Fibroblast of pulmonary artery (primary cell): Measurements from ENCODE around the gene WDR5B.

Source experiments
- DNase-seq: peaks from one replicate; pipeline ENCODE4 v3.0.0-alpha.2; 2010; ENCODE audit warnings: low read depth
- H3K4me3 ChIP-seq: replicated peaks from 2 replicates; pipeline ENCODE4 v1.5.1; 2011; ENCODE audit warnings: low read depth, mild to moderate bottlenecking, control low read depth, low read length, moderate library complexity
- TF ChIP-seq, protein P1 (sequence below): IDR thresholded peaks from 2 replicates; pipeline ENCODE4 v1.5.1; 2011; ENCODE audit warnings: mild to moderate bottlenecking, control low read depth, low read length, inconsistent platforms; ENCODE audit errors: missing control alignments

Gene WDR5B

DNA sequence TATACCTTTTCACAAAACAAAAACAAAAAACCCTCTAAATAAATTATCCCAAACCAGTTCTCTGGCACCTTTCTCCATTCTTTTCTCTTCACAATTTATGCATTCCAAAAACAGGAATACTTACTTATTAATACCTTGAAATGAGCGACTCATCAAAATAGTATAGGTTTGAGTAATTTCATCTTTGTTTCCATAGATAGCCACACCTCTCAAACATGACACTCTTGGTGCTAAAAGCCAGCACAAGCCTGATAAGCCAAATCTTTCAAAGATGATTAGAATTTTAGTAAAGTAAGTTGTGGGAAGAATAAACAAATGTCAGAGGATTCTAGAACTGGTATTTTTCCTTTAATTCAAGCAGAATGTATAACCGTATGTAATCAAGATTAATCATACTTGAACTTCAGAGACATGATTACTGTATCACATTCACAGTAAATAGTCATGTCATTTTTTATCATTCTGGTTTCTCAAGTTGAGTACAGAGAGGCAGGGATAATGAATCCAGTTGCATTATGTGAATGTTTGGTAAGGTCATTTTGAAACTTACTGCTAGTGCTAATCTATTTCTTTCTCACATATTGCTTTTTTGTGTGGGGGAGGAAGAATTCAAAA, 12.1 kb upstream of the WDR5B start:
- TF ChIP-seq, protein P1, sequence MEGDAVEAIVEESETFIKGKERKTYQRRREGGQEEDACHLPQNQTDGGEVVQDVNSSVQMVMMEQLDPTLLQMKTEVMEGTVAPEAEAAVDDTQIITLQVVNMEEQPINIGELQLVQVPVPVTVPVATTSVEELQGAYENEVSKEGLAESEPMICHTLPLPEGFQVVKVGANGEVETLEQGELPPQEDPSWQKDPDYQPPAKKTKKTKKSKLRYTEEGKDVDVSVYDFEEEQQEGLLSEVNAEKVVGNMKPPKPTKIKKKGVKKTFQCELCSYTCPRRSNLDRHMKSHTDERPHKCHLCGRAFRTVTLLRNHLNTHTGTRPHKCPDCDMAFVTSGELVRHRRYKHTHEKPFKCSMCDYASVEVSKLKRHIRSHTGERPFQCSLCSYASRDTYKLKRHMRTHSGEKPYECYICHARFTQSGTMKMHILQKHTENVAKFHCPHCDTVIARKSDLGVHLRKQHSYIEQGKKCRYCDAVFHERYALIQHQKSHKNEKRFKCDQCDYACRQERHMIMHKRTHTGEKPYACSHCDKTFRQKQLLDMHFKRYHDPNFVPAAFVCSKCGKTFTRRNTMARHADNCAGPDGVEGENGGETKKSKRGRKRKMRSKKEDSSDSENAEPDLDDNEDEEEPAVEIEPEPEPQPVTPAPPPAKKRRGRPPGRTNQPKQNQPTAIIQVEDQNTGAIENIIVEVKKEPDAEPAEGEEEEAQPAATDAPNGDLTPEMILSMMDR, result no peak
- no peak for DNase-seq
- H3K4me3 ChIP-seq, result no peak overlapping the region

DNA sequence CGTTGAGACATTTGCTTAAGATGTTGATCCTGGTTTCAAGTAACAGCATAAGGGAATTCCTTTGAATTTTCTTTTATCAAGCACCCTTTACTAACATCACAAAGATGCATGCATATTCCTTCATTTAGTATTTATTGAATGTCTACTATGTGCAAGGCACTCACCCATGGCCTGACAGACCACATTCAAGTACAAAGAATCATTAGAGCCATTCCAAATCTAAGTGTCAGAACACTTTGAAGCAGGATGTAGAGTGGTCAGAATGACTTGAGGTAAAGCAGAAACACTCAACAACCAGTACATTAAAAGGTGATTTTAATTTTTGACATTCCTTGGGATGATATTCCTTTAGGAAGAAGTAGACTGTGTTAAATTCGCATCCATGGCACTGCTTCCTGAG, 6.0 kb upstream of the WDR5B start:
- DNase-seq, result no peak
- no peak overlapping the region for H3K4me3 ChIP-seq
- TF ChIP-seq, protein P1, result no peak

DNA sequence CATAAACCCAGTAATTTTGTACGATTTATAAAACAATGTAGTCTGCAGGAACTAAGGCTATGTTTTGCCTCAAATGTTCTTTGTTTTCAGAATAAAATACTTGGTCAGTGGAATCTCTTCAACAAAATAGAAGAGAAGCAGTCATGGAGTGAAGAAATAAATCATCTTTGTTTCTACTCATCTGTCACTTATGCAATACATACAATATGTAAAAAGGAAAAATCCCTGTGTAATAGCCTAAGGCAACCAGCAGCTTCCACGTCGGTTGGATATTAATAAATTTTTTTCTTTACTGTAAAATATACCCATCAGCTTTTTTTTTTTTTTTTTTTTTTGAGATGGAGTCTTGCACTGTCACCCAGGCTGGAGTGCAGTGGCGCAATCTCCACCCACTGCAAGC, 5.2 kb upstream of the WDR5B start:
- TF ChIP-seq, protein P1, result no peak
- H3K4me3 ChIP-seq, result no peak overlapping the region
- no peak for DNase-seq

DNA sequence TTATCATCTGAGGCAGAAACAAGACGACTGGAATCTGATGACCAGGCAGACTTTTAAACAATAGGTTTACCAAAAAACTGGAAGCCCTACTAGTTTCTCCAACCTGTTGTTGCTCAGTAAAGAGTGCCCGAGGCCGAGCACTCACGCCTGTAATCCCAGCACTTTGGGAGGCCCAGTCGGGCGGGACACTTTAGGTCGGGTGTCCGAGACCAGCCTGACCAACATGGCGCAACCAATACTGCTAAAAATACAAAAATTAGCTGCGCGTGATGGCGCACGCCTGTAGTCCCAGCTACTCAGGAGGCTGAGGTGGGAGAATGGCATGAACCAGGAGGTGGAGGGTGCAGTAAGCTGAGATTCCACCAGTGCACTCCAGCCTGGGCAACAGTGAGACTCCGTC, 1.1 kb upstream of the WDR5B start:
- DNase-seq, result peak; percentile 11
- TF ChIP-seq, protein P1, result no peak

DNA sequence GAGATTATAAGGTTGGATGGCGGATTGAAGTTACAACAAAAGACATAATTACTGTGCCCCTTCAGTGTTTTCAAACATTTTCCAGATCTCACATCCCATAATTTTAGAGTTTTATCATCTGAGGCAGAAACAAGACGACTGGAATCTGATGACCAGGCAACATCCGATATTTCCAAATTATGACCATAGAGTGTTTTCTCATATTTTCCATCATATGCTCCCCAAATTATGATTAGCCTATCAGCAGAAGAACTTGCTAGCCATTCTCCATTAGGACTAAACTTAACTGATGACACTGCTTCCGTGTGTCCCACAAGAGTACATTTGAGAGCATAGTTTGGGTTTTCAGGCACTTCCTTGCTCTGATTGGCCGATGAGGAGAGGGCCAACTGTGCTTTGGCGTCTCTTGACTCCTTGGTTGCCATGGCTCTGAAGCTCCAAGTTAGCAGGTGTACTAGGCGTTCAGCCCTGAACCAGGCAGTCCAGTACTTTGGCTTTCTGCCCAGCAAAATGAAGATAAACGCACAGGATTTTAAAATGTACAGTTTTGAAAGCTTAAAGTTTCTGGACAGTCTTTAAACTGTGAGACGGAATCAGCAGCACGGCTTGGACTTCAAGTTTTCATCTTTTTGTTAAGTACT, 638 bp downstream of the WDR5B start:
- peak overlapping the region; percentile 71 for H3K4me3 ChIP-seq
- DNase-seq, result peak; percentile 39
- TF ChIP-seq, protein P1, result no peak

More for the DNA sequence above, 1.1 kb upstream of the WDR5B start:
- peak overlapping the region; percentile 71 for H3K4me3 ChIP-seq

DNA sequence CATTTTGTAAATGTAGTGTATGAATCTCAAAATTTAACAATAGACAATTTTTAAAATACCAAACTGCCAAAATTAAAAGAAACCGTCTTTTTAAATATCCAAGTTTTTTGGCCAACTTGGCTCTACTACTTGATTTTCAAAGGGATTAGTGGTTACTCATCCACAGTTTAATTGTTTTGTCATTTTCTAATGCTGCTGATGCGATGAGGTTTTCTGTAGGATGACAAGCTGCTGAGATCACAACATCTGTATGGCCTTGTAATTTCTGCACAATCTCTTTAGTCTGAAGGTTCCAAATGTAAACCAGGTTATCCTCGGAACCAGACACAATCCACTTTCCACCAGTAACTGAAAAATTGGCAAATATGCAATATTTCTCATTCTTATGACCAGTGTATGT, 1.5 kb downstream of the WDR5B start:
- no peak overlapping the region for H3K4me3 ChIP-seq
- TF ChIP-seq, protein P1, result no peak
- no peak for DNase-seq

DNA sequence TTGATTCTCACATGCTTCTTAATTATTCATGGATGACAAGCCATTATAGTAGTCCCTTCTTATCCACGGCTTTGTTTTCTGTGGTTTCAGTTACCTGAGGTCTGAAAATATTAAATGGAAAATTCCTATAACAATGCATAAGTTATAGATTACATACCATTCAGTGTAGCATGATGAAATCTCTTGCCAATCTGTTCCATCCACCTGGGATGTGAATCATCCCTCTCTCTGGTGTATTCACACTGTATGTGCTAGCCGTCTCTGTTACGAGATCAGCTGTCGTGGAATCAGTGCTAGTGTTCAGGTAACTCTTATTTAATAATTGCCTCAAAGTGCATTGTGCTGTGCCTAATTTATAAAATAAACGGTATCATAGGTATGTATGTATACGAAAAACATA, 5.2 kb downstream of the WDR5B start:
- TF ChIP-seq, protein P1, result no peak
- no peak overlapping the region for H3K4me3 ChIP-seq
- no peak for DNase-seq
